GM12874 (cell line): Measurements from ENCODE around the gene POU6F2.

Experiments used
- TF ChIP-seq, protein P1 (sequence below): IDR thresholded peaks from 2 replicates; pipeline ENCODE4 v1.5.1; 2011; ENCODE audit warnings: low read depth, mild to moderate bottlenecking, control low read depth, low read length, moderate library complexity; ENCODE audit not compliant: insufficient read depth

POU6F2 gene

DNA sequence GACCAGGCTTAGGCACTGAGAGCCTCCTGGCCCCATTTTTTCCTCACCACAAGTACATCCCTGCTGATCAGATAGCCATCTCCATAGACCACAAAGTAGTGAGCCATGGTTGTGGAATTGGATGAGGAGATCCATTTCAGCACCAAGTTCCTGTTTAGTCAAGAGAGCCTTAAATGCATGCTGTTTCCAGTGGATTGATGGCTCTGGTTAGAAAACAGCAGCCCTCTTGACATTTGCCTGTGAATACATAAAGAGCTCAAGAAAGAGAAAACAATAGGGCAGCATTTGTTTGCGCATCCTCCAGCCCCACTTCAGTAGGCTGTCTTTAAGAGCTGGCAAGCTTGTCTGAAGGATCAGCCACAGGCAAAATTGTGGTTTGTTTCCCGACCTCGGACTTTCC, 251.2 kb downstream of the POU6F2 start:
- TF ChIP-seq, protein P1, sequence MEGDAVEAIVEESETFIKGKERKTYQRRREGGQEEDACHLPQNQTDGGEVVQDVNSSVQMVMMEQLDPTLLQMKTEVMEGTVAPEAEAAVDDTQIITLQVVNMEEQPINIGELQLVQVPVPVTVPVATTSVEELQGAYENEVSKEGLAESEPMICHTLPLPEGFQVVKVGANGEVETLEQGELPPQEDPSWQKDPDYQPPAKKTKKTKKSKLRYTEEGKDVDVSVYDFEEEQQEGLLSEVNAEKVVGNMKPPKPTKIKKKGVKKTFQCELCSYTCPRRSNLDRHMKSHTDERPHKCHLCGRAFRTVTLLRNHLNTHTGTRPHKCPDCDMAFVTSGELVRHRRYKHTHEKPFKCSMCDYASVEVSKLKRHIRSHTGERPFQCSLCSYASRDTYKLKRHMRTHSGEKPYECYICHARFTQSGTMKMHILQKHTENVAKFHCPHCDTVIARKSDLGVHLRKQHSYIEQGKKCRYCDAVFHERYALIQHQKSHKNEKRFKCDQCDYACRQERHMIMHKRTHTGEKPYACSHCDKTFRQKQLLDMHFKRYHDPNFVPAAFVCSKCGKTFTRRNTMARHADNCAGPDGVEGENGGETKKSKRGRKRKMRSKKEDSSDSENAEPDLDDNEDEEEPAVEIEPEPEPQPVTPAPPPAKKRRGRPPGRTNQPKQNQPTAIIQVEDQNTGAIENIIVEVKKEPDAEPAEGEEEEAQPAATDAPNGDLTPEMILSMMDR, result no peak

DNA sequence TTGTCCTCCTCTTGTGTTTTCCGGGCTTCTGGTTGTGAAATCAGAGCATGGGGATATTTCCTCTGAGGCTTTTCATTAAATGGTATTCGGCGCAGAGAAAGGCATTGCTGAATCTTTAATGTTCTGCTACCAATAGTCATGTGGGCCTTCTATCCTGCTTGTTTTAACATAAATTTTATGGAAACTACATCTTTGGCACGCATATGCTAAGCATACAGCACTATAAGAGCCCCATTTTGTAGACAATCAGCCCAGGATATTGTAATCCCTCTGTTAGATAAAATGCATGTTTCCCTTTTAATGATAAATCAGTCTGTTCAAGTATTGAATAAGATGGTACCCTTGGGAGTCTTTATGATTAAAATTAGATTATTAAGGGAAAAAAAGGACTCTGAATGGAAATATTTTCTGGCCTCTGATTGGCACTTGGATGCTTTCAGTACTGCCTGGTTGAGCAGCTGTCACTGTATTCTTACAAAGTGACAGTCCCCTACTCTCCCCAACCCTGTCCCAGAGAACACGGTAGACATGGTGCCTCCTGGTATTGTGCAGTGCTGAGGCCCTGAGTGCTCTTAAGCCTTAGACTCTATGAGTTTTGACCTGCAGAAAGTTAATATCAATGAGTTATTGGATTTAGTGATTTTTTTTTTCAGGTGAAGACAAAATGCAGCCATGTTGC, 256.3 kb downstream of the POU6F2 start:
- TF ChIP-seq, protein P1, result no peak

DNA sequence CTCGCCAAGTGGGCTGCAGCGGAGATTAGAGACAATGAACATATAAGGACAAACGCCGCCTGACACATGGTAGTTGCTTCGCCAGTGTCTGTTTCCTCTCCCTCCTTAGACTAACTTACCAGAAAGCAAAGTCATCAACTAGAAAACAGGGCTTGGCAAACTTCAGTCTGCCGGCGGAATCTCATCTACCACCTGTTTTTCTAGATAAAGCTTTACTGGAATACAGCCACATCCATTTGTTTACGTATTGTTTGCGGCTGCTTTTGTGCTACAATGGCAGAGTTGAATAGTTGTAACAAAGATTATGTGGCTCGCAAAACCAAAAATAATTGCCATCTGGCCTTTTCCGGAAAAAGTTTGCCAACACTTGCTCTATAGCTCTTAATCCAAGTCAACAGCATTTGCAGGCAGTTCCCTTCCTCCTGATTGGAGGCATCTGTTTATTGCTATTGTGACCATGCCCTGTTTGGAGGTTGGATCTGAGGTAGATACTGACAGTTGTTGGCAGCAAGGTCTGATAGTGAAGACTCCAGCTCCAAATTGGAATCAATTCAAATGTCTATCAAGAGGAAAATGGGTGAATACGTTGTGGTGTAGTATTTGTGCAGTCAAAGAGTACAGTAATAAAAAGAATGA, 260.6 kb downstream of the POU6F2 start:
- TF ChIP-seq, protein P1, result no peak

DNA sequence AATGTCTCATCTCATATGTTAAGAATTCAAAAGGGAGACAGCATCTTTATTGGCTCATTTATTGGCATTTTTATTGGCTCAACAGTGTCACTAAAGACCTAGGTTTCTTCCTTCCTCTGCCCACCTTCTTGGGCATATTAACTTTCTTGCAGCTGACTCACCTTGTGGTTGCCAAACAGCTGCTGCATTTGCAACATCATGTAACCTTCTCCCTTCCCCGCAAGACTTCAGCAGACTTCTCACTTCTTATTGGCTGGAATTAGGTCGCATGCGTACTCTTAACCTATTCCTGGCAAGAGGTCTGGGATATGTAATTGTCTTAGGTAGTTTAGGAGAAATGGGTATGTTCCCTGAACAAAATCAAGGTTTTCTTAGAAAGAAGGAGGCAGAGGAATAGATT, 263.2 kb downstream of the POU6F2 start:
- TF ChIP-seq, protein P1, result no peak

DNA sequence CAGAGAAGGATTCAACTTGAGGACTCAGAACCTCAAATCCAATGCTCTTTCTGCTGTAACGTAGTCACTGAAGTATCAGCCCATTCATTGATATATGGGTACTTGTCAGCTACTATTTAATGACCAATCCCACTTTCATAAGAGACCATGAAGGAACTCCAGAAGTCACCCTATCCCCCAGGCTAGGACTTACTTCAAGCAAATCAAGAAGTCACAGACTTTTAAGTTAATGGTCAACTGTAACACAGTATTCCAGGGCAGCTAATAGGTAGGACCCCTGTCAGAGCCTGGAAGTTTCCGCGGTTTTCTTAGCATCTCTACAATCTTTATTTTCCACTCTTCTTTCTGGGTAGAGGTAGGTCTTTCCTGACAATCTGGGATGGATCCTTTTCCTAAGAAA, 269.9 kb downstream of the POU6F2 start:
- TF ChIP-seq, protein P1, result no peak

DNA sequence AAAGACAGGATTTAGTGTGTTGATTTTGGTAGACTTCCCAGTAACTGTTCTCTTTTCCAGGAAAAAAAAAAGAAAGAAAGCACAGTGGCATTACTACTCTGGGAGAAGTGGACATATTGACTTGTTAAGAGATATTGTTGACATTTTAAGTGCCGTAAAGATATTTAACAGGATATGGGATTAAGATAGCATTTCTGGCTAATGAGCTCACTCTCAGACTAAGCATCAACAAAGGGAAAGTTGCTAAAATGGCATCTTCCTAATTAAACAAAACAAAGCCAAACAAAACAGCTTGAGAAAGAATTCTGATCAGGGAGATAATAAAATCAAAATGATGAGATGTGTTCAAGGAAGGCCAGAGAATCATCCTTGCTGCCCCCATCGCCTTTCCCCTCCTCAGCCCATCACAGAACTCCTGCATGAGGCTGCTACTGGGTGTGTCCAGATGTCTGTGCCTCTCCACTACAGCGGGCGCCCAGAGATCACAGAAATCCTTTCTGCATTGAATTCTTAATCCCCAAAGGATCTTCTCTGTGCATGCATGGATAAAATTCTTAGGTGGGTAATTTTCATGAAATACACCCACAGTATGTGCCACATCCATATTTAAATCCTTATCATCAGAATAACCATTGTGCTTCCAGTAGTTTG, 270.5 kb downstream of the POU6F2 start:
- TF ChIP-seq, protein P1, result no peak

DNA sequence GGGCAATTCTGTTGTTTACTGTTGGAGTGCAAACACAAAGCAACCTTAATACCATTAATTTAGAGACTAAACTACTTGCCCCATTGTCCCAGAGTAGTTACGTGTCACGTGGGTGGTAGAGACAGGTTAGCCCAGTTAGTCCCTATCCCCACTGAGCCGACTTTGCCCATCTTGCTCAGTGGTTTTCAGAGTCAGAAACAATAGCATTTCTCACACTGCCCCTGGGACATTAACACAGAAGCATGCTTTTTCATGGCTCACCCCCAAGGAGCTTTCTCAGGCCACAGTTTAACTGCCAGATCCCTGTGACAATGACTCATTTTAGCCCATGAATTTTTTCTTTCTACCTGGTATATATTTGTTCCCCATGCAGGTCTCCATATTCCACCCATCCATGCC, 271.0 kb downstream of the POU6F2 start:
- TF ChIP-seq, protein P1, result no peak
